Esophagus (tissue), 2 donors: ENCODE results near the gene SLC23A1. TPM values are rescaled to one million over a fixed set of nuclear protein-coding genes. Genes with fewer than 3 reads are reported as not detected.
"Not testable (repeated sequence)": the region's sequence is repeated elsewhere in the genome, so short reads cannot be mapped to it uniquely, and the experiment has no call there.

Experiments
- H3K27ac ChIP-seq, 2 donors: one replicate each; pipeline ENCODE4 v1.5.1; 2013; ENCODE audit warnings: low read depth in 2 of 2, mild to moderate bottlenecking in 2 of 2, inconsistent platforms in 1 of 2, low read length in 1 of 2, moderate library complexity in 1 of 2
- H3K27me3 ChIP-seq, 2 donors: one replicate each; pipeline ENCODE4 v1.6.1; 2013; ENCODE audit warnings: low read length in 2 of 2, control low read depth in 1 of 2, mild to moderate bottlenecking in 1 of 2; ENCODE audit not compliant: insufficient read depth in 2 of 2, control insufficient read depth in 1 of 2
- H3K36me3 ChIP-seq, 2 donors: one replicate each; pipeline ENCODE4 v1.6.1; 2013; ENCODE audit warnings: low read length in 1 of 2; ENCODE audit not compliant: control insufficient read depth in 2 of 2, insufficient read depth in 2 of 2
- H3K4me1 ChIP-seq, 2 donors: one replicate each; pipeline ENCODE4 v1.6.1; 2013; ENCODE audit warnings: low read length in 1 of 2; ENCODE audit not compliant: control insufficient read depth in 2 of 2, insufficient read depth in 2 of 2
- H3K4me3 ChIP-seq, 2 donors: one replicate each; pipeline ENCODE4 v1.5.1; 2013; ENCODE audit warnings: low read length in 2 of 2, mild to moderate bottlenecking in 2 of 2, low read depth in 1 of 2, moderate library complexity in 1 of 2
- H3K9me3 ChIP-seq, 2 donors: one replicate each; pipeline ENCODE4 v1.6.1; 2013; ENCODE audit warnings: mild to moderate bottlenecking in 2 of 2, low read depth in 1 of 2, low read length in 1 of 2, moderate library complexity in 1 of 2; ENCODE audit not compliant: control insufficient read depth in 2 of 2, insufficient read depth in 1 of 2
- WGBS, 2 donors: extraction: QIAGEN DNeasy Blood & Tissue Kit; methylation state at CpG; one replicate each; pipeline ENCODE4 v1.1.7; 2013; 5-methylcytosine and 5-hydroxymethylcytosine counted together
- polyA plus RNA-seq, 2 donors: library from polyadenylated mRNA; stranded (reverse); fragments of 200-250 nt; gene quantifications; one replicate each; pipeline ENCODE4 v1.2.3, GENCODE V29; 2013
- donor health status: healthy with polysubstance abuse.
- donor health status: Bipolar disorder and iron deficiency.

The SLC23A1 gene
- polyA plus RNA-seq, 2 donors, result 0.01 to 0.12 TPM

DNA sequence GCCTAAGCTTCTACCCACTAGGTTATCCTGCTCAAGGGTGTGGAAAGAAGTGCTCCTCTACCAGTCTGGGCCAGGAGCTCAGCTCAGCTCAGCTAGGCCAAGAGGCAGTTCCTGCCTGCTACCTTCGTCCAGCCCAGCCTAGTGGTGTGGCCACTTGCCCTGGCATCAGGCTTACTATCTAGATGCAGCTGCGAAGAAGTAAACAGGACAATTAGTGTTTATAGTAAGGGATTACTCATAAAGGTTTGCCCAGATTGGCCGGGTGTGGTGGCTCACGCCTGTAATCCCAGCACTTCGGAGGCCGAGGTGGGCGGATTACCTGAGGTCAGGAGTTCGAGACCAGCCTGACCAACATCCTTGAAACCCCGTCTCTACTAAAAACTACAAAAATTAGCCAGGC is 33.6 kb upstream of the SLC23A1 start:
- 56 to 65% methylated on average over 9 of the region's 9 CpGs for WGBS, 2 donors
- no peak overlapping the region for H3K4me3 ChIP-seq
- H3K4me1 ChIP-seq, result peaks cover 6 to 16% of the 10 kb centered on the region in 2 donors
- peak overlapping the region; percentile 23 to 80 for H3K27ac ChIP-seq
- no peaks in the 10 kb centered on the region for H3K36me3 ChIP-seq
- H3K9me3 ChIP-seq, result no peaks in the 10 kb centered on the region
- no peaks in the 10 kb centered on the region for H3K27me3 ChIP-seq

DNA sequence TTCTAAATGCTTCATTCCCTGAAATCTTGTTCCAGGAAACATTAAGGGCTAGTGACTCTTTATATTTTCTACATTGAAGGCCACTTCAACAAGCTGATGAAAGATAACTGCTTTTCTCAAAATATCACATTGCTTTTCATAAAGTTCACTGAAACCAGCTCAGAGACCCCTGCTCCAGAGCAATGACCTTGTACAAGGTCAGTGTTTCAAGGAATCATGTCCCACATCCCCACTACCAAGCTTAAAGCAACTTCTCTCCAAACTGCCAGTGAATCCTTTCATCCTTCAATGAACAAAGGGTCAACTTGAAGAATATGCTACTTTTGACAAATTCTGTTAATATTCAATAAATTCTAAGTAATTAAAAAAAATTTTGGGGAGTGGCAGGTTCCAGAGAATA is 32.8 kb upstream of the SLC23A1 start:
- Histone ChIP-seq H3K4me1 (peaks cover 6 to 16% of the 10 kb centered on the region in 2 donors), H3K27ac (peak overlapping the region in 1 of 2 donors; percentile 79), H3K36me3 (peaks cover 0 to 4% of the 10 kb centered on the region in 2 donors), H3K4me3 (no peak overlapping the region), H3K27me3 (no peaks in the 10 kb centered on the region), H3K9me3 (no peaks in the 10 kb centered on the region)

DNA sequence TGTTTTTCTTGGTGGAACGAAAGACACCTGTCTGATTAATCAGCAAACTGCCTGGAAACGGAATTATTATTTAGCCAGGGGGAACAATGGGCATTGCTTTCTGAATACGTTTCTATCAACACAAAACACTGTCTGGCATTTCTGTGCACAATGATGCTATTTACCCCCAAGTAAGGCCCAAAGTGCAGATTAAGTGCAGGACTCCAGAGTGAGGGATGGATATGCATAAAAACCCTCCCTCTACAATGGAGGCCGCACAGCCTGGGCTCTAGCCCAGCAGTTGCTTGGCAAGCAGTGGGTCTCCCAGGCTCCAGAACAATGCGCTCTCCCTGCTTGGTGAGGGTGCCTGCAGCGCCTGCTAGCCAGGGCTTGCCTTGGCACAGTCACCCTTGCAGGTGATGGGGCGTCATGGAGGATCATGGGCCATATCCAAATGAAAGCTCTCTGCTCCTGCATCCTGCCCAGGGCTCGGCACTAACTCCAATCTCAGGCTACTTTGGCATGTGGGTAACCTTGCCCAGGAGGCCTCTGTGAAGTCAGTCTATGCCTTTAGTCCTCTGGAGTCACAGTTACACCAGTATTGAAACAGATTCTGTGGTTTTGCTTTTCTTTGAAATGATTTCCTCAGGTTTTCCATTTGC is 32.2 kb upstream of the SLC23A1 start:
- WGBS, 2 donors, result 31 to 43% methylated on average over 8 of the region's 8 CpGs
- peak overlapping the region; percentile 65 to 79 for H3K27ac ChIP-seq
- H3K4me3 ChIP-seq, result no peak overlapping the region
- peaks cover 0 to 4% of the 10 kb centered on the region in 2 donors for H3K36me3 ChIP-seq
- no peaks in the 10 kb centered on the region for H3K27me3 ChIP-seq
- H3K4me1 ChIP-seq, result peaks cover 6 to 16% of the 10 kb centered on the region in 2 donors
- no peaks in the 10 kb centered on the region for H3K9me3 ChIP-seq

DNA sequence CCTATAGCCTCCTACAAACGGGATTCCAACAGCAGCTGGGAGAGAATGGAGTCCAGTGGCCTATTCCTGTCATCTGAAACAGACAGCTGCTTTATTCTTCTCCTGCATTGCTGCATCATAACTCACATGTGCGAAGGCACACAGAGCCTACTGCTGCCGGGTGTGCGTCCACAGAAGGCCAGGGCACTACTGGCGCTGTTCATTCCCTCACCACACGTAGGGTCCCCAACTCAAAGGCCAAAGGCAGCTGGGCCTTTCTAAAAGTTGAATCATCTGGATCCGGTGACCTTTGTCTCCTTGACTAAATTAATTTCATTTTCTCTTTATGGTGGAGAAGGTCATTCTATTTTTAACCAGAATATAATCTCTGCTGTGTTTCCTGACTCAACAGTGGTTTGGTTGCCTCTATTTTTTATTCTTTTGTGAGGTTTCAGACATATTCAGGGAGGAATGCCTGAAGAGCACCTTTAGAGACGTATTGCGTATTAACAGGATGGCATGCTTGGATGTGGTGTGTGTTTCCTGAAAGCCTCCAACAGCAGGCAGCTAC is 31.6 kb upstream of the SLC23A1 start:
- H3K27me3 ChIP-seq, result no peaks in the 10 kb centered on the region
- H3K4me3 ChIP-seq, result no peak overlapping the region
- H3K36me3 ChIP-seq, result peaks cover 0 to 4% of the 10 kb centered on the region in 2 donors
- peaks cover 6 to 16% of the 10 kb centered on the region in 2 donors for H3K4me1 ChIP-seq
- no peaks in the 10 kb centered on the region for H3K9me3 ChIP-seq
- H3K27ac ChIP-seq, result peak overlapping the region; percentile 46 to 82
- 38 to 48% methylated on average over 9 of the region's 9 CpGs for WGBS, 2 donors

DNA sequence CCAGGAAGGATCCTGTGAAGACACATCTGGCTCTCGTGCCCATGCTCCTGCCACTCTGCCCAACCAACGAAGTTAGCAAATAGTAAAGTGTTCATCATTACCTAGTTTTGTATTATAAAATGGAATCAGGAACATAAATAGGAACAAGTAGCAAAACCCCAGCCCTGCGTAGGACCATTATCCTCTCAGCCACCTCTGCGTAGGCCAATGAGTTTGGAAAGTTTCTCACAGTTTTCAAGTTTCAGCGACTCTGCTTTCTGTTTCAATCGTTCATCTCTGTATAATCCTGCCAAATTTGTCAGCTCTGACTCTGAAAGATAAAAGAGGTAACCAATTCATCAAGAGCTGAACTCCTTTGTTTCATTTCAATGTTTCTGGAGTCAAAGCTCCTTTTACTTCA is 30.9 kb upstream of the SLC23A1 start:
- peaks cover 0 to 4% of the 10 kb centered on the region in 2 donors for H3K36me3 ChIP-seq
- WGBS, 2 donors, result 43 to 53% methylated on average over 6 of the region's 6 CpGs
- H3K27ac ChIP-seq, result peak overlapping the region in 1 of 2 donors; percentile 40
- H3K4me1 ChIP-seq, result peaks cover 6 to 16% of the 10 kb centered on the region in 2 donors
- H3K4me3 ChIP-seq, result no peak overlapping the region
- no peaks in the 10 kb centered on the region for H3K27me3 ChIP-seq
- H3K9me3 ChIP-seq, result no peaks in the 10 kb centered on the region

DNA sequence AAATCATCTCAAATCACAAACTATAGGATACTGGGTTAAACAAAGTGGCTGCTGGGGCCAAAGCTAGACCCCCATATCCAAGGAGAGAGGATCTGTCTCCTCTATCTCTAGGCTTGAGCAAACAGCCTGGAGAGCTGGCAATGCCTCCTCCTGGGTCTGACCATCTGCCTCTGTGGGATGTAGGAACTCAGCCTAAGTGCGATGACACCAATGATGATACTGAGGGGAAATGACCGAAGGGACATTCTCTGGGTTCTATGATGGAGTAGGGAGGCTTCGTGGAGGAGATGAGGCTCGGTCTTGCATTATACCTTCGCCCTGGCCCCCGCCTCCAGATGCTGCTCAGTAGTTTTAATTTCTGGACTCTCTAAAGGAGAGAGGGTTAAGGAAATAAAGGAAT is 30.1 kb upstream of the SLC23A1 start:
- Histone ChIP-seq H3K4me1 (peaks cover 6 to 16% of the 10 kb centered on the region in 2 donors), H3K36me3 (peaks cover 0 to 4% of the 10 kb centered on the region in 2 donors)
- 97 to 98% methylated on average over 6 of the region's 6 CpGs for WGBS, 2 donors

DNA sequence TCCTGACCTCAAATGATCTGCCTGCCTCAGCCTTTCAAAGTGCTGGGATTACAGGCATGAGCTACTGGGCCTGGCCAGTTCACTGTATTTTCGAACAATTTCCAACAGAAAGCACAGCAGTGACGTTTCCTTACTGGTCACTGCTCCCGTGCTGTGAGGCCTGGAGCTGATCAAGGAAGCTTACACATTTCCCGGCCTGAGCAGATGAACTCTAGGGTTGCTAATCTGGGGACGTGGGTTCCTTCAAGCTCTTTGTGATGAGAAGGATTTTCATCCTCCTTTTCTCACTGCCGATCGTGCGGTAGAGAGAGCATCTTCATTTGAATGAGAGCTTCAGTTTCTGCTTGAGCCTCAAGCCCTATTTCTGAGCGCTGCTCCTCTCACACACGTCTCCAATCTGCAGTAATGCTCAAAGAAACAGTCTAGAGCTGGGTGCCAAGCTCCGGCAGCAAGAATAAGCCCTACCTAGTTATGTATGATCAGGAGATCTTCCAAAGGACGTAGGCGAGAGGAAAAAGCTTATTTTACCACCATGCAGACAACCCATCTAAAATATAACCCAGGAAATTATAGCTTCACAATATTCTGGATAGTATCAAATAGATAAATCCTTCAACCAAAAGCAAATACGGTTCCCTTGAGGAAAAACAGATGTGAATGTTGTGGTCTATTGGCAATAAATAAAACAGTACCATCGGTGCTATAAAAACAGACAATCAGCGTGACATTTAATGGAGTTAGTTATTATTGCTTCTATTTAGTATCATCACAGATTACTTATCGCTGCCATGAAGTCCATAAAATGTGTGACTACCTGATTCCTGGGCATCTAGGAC is 28.1 kb upstream of the SLC23A1 start:
- H3K36me3 ChIP-seq, result peaks cover 0 to 4% of the 10 kb centered on the region in 2 donors
- 87 to 88% methylated on average over 17 of the region's 17 CpGs for WGBS, 2 donors
- no peak overlapping the region for H3K27ac ChIP-seq
- no peaks in the 10 kb centered on the region for H3K27me3 ChIP-seq
- no peaks in the 10 kb centered on the region for H3K9me3 ChIP-seq
- no peak overlapping the region for H3K4me3 ChIP-seq
- peaks cover 2 to 16% of the 10 kb centered on the region in 2 donors for H3K4me1 ChIP-seq

More for the DNA sequence above, 30.1 kb upstream of the SLC23A1 start:
- no peaks in the 10 kb centered on the region for H3K9me3 ChIP-seq
- H3K27ac ChIP-seq, result no peak overlapping the region
- no peak overlapping the region for H3K4me3 ChIP-seq
- no peaks in the 10 kb centered on the region for H3K27me3 ChIP-seq

DNA sequence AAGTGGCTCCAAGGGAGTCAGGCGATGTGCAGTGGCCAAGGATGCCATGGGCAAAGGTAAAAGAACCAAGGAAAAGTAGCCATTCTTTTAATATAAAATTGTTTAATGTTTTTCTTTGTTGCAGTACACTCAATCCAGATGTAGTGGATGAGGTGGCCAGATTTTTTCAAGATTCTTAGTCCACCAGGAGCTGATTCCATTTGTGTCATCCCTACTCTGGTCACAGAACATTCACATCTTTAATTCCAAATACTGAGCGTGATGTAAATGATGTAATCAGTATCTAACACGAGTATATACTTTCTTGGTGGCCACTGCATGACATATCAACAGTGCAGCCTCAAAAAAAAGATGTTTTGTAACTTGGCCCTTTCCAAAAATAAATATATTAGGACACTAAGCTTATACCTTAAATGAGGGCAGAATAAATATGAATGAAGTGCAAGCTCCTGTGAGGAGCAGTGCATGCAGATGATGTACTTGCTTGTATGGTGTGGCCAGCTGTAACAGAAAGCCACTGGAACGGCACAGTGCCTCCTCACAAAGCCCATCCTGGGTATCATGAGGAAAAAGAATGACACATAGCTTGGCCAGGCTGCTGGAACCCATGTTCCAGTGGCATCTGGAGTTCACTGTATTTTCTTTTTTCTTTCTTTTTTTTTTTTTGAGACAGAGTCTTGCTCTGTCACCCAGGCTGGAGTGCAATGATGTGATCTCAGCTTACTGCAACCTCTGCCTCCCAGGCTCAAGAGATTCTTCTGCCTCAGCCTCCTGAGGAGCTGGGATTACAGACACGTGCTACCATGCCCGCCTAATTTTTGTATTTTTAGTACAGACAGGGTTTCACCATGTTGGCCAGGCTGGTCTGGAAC is 27.3 kb upstream of the SLC23A1 start:
- H3K4me1 ChIP-seq, result peaks cover 2 to 12% of the 10 kb centered on the region in 2 donors
- no peak overlapping the region for H3K4me3 ChIP-seq
- H3K27me3 ChIP-seq, result no peaks in the 10 kb centered on the region
- no peak overlapping the region for H3K27ac ChIP-seq
- no peaks in the 10 kb centered on the region for H3K9me3 ChIP-seq
- peaks cover 0 to 4% of the 10 kb centered on the region in 2 donors for H3K36me3 ChIP-seq
- 77% methylated on average over 6 of the region's 6 CpGs for WGBS, 2 donors

DNA sequence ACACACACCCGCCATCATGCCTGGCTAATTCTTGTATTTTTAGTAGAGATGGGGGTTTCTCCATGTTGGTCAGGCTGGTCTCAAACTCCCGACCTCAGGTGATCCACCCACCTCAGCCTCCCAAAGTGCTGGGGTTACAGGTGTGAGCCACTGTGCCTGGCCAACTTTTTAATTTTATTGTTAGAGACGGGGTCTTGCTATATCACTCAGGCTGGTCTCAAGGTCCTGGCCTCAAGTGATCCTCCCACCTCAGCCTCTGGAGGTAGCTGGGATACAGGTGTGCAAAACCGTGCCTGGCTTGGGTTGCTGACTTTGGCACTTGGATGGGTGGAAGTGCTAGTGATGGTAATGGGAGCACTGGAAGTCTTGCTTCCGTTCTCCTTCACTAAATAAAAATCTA is 26.0 kb upstream of the SLC23A1 start:
- not testable (repeated sequence) for H3K4me3 ChIP-seq, H3K36me3 ChIP-seq, H3K9me3 ChIP-seq, H3K27me3 ChIP-seq, H3K4me1 ChIP-seq, H3K27ac ChIP-seq
- 89 to 93% methylated on average over 5 of the region's 5 CpGs for WGBS, 2 donors
